H54 (cell line): ENCODE data around the gene CD4.
"Not testable (repeated sequence)": the region's sequence is repeated elsewhere in the genome, so short reads cannot be mapped to it uniquely, and the experiment has no call there.

Experiments used
- DNase-seq: peaks from one replicate; pipeline ENCODE4 v3.0.0; 2011; ENCODE audit warnings: low spot score, mixed read lengths; ENCODE audit not compliant: insufficient read length
- FAIRE-seq: peaks from 3 replicates; lab custom pipeline; 2011; peaks lifted over from hg19 to GRCh38; lab: Jason Lieb, UNC
- POLR2A ChIP-seq: IDR thresholded peaks from 2 replicates; pipeline ENCODE4 v1.6.1; 2011; ENCODE audit warnings: low read depth, mild to moderate bottlenecking, low read length

Gene CD4

DNA sequence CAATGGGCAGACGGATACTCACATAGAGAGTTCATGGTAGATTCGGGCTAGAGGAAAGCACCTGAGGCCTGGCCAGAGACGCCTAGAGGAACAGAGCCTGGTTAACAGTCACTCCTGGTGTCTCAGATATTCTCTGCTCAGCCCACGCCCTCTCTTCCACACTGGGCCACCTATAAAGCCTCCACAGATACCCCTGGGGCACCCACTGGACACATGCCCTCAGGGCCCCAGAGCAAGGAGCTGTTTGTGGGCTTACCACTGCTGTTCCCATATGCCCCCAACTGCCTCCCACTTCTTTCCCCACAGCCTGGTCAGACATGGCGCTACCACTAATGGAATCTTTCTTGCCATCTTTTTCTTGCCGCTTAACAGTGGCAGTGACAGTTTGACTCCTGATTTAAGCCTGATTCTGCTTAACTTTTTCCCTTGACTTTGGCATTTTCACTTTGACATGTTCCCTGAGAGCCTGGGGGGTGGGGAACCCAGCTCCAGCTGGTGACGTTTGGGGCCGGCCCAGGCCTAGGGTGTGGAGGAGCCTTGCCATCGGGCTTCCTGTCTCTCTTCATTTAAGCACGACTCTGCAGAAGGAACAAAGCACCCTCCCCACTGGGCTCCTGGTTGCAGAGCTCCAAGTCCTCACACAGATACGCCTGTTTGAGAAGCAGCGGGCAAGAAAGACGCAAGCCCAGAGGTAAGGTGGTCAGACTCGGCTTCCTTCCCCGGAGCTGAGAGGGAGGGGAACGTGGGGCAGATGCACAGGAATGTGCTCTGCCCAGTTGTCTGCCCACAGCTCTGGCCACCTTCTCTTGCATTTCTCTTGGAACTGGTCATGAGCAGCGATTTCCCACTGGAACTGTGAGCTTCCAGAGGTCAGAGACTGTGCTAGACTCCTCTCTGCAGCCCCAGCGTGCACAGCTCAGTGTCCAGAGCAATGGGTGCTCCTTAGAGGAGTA is at the start of gene CD4:
CD4 (plus strand) TSS at position 557 of the 953 bp plus-strand sequence. CDS start 10,611 bp downstream, outside the sequence.
- TF ChIP-seq POLR2A, result no peak
- FAIRE-seq (no peak), DNase-seq (no peak)

DNA sequence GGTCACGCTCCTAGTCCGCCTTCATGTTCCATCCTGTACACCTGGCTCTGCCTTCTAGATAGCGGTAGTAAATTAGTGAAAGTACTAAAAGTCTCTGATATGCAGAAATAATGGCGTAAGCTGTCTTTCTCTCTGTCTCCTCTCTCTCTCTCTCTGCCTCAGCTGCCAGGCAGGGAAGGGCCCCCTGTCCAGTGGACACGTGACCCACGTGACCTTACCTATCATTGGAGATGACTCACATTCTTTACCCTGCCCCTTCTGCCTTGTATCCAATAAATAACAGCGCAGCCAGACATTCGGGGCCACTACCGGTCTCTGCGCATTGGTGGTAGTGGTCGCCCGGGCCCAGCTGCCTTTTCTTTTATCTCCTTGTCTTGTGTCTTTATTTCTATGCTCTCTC is 47.2 kb upstream of the CD4 start:
- not testable (repeated sequence) for DNase-seq, FAIRE-seq

DNA sequence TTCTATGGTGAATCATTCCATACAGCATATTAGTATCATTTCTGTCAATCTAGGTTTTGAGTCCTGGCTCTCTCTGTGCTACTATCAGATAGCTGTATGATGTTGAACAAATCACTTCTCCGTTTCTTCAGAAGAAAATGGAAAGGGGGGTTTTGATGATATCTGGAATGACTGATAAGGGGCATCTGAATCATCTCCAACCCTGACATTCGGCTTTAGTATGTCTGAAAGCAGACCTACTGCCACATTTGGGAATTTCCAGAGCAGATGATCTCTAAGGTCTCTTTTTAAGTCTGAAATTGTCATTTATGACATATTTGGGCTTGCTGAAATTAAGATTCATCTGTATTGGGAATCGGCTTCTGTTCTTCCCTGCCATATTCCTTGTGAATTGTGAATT is 46.5 kb upstream of the CD4 start:
- TF ChIP-seq POLR2A, result no peak
- DNase-seq (no peak), FAIRE-seq (no peak)

DNA sequence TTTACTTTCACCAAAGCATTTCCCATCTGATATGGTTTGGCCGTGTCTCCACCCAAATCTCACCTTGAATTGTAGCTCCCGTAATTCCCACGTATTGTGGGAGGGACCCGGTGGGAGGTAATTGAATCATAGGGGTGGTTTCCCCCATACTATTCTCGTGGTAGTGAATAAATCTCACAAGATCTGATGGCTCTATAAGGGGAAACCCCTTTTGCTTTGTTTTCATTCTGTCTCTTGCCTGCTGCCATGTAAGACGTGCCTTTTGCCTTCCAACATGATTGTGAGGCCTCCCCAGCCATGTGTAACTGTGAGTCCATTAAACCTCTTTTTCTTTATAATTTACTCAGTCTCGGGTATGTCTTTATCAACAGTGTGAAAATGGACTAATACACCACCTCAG is 46.0 kb upstream of the CD4 start:
- FAIRE-seq, DNase-seq: not testable (repeated sequence)

DNA sequence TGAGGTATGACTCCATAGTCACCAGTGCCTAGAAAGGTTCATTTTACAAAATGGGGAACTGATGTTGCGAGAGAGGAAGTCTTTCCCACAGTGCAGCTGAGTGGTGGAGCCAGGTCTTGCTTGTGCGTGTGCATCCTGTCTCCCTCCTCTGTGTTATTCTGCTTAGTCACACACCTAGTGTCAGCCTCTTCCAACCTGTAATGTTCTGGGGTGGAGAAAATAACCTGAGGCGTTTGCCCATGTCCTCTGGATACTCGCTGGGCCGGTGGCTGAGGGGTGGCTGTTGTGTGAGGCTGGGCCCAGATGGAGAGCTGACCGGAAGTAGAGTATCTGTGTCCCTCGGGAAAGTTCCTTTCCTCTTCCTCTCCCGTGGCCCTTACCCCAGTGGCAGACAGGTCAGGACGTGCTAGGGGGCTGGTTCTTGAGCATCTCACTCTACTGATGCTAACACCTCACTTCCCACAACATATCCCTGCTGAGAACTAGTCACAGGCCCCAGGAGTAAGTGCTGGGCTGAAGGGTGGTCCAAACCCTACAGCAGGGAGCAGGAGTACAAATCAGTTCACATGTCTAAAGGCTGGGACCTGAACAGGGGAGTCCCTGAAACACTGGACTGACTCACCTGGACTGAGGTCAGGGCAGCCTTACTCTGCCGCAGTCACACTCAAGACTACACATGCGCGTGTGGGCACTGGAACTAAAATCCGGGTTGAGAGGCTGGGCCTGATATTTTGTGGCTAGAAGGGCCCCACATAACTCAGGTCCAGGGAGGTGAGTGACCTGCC is 43.4 kb upstream of the CD4 start:
- FAIRE-seq (no peak), DNase-seq (no peak)
- TF ChIP-seq POLR2A, result no peak

DNA sequence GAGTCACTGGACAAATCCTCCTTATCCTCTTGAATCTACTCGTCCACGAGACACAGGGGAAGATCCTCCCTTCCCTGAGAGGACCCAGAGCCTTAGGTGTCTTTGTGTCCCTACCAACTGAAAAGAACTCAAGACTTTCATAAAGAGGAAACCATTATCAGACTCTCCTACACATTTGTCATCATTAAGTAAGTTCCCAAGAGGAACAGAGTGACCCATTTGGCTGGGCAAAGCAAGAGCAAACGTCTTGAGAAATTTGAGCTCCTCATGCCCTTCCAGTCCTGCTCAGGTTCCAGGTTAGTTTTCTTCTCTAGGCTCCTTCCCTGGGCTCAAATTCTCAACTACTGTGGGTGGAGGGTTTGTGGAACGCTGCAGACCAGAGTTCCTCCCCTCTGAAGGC is 42.1 kb upstream of the CD4 start:
- no peak for DNase-seq
- no peak for TF ChIP-seq POLR2A
- no peak for FAIRE-seq

DNA sequence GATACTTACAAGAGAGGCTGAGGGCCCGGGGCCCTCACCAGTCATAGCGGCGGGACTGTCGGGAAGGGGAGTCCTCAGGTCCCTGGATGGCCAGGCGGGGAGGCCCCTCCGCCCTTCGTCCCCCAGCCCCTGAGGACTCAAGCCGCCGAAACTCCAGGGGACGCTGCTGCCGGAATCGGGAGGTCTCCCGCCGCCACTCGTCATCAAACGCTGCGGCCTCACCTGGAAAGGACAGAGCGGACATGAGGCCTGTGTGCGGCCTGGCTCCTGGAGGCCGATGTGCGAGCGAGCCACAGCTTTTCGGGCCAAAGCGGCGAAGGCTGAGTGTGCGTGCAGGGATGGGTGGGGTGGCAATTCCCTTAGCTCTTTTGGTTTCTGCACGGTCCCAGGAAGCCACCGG is 40.6 kb upstream of the CD4 start:
- FAIRE-seq (no peak), DNase-seq (no peak)
- no peak for TF ChIP-seq POLR2A

DNA sequence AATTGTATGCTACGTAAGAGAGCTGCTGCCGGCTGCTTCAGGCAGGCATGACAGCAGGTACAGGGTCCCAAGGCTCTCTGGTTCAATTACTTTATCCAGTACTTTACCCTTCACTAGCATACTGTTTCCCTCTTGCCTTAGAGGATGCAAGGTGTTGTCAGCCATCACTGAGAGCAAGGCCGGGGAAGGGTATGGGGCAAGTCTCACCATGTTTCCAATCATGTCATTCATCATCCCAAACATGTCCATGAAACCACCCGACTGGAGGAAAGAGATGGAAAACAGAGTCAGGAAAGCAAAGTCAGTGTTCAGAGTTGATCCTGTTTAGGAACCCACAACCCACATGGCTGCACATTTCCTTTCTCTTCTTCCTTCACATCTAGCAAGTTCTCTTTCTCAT is 38.8 kb upstream of the CD4 start:
- no peak for DNase-seq
- no peak for TF ChIP-seq POLR2A
- no peak for FAIRE-seq

DNA sequence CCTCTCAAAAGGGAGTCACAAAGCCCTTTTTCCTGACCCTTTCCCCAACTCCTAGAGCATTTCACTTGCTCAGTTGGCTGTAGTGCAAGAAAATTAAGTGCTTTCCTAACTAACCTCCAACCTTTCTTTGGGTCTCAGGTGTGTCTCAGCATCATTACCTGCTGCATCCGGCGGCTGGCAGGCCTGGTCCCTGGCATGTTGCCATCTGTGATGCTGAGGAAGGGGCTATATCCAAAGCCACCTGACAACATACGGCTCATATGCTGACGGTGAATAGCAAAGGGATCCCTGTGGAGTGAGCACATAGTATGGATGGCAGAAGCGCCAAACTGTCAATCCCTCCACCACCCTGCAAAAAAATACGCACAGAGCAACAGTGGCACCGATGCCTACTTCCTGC is 37.6 kb upstream of the CD4 start:
- TF ChIP-seq POLR2A, result no peak
- DNase-seq, result no peak
- FAIRE-seq, result no peak

DNA sequence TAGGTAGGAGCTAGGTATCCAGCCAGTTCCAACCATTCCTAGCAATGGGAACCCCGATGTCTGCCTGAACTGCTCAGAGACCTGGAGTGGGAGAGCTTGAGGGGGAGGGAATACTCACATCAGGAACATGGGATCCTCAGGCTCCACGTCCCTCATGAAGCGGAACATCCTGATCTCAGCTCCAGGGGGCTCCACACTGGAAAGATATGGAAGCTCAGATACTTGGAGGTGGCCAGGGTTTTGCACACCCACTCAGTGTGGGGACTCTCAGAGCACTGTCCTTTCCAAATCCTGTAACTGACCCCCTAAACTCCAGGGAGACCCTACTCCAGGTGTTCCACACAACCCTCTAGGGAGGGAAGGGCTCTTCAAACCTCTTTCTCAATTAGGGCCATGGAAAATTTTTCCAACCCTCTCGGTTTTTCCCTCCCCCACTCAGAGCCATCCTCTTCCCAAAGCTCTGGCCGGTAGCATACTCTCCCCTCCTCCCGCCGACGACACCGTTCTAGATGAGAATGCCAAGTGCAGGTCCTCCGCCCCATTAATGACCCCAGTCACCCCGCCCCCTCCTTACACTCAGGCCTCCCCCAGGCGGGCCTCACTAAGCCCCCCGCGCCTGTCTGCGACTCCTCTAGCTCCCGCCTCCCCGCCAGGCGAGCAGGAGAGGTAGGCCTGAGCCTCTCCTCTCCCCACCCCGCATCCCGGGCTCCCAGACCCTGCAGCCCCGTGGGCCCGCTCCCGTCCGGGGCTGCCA is 37.0 kb upstream of the CD4 start:
- DNase-seq, result no peak

DNA sequence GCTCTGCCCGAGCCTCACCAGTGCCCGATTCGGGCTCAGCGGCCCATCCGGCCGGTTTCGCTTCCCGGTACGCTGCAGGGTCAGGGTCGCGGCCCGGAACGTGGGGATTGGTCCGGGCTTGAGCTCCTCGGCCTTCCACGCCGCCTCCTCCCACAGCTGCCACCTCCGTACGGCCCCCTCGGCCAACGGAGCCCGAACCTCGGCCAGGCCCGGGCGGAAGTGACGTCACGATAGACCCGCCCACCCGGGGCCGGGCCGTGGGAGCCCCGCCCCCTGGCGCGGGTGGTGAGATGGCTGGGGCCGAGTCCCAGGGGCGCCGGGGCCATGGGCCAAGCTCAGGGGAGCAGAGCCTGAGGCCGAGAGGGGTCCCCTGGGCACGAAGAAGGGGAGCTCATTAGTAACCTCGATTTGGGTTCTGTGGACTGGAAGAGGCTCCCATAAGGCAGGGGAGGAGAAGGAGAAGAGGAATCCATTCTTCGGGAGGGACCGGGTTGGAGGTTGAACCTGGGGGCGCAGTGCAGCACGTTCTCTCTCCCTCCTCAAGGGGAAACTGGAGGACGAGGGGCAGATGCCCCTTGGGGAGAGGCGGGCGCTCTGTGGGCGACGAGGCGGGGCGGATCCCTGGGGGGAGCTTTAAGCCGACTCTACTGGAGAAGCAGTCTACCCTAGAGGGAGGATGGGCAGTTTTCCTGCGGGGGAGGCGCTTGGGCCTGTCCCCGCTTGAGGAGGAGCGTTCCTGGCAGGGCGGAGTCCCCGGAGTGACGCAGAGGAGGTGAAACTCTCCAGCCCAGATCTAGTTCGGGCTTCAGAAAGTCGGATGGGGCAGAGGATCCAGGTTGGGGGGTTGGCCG is 36.2 kb upstream of the CD4 start, which contains the start of gene MLF2:
MLF2 (minus strand) TSS at position 221 of the 851 bp plus-strand sequence. CDS start 807 bp downstream, outside the sequence.
- peak; percentile 92 for DNase-seq
- TF ChIP-seq POLR2A, result peak; percentile 93
- peak; percentile 69 for FAIRE-seq

More for the DNA sequence above, 37.0 kb upstream of the CD4 start:
- FAIRE-seq, result no peak
- TF ChIP-seq POLR2A, result no peak

DNA sequence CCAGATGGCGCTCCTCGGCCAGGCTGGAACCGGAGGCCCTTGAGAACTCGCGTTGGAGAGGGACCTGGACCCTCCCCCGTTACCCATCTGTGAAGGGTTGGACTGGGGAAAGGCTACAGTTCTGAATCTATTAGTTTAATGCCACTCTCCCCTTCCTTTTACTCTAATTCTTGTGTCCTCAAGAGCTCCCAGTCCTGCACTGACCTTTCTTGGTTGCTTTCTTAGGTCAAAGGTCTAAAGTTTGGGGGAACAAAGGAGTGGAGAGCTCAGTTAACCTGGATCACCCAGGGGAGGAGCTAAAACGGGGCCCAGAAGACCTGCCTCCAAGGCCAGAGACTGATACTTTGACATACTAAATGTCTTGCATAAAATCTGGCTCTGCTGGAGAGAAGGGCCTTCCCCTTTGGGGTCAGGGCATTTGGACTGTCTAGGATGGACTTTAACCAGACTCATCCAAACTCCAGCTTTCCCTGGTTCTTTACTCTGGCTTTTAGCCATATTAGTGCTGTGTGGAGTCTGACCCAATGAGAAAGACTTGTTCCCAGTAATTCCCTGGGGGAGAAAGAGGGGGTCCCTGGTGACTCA is 35.5 kb upstream of the CD4 start:
- TF ChIP-seq POLR2A, result no peak
- FAIRE-seq (no peak), DNase-seq (no peak)
